HepG2 (cell line): ENCODE measurements around the gene KRTAP5-9. TPM values are rescaled to one million over a fixed set of nuclear protein-coding genes. Genes with fewer than 3 reads are reported as not detected.

Experiments used
- AHDC1 ChIP-seq: sonication (generic); formaldehyde crosslinking; IDR thresholded peaks from 2 replicates; pipeline ENCODE4 v1.5.1; 2020; ENCODE audit warnings: mild to moderate bottlenecking, missing genetic modification reagents, borderline replicate concordance
- ARHGAP35 ChIP-seq: sonication (generic); formaldehyde crosslinking; IDR thresholded peaks from 2 replicates; pipeline ENCODE4 v1.9.0; 2022; ENCODE audit warnings: mild to moderate bottlenecking, inconsistent platforms, moderate library complexity, missing genetic modification reagents, borderline replicate concordance
- ELF3 ChIP-seq: IDR thresholded peaks from 2 replicates; pipeline ENCODE4 v1.6.1; 2016; ENCODE audit warnings: missing genetic modification reagents, missing compliant biosample characterization
- ERF ChIP-seq: IDR thresholded peaks from 2 replicates; pipeline ENCODE4 v1.6.1; 2018; ENCODE audit warnings: missing biosample characterization, missing genetic modification reagents
- HDAC1 ChIP-seq: sonication (generic); formaldehyde crosslinking; IDR thresholded peaks from 2 replicates; pipeline ENCODE4 v1.5.1; 2020; ENCODE audit warnings: mild to moderate bottlenecking, missing genetic modification reagents
- HNRNPH1 ChIP-seq: fragments of 200-400 bp; formaldehyde crosslinking; optimal IDR thresholded peaks from 2 replicates; pipeline ENCODE3; 2017; ENCODE audit warnings: mild to moderate bottlenecking, low read depth, low read length
- HOXA3 ChIP-seq: sonication (generic); formaldehyde crosslinking; IDR thresholded peaks from 2 replicates; pipeline ENCODE4 v1.5.0; 2020; ENCODE audit warnings: missing genetic modification reagents
- PBX2 ChIP-seq: IDR thresholded peaks from 2 replicates; pipeline ENCODE4 v1.6.1; 2016; ENCODE audit warnings: control low read depth
- SAP130 ChIP-seq: IDR thresholded peaks from 2 replicates; pipeline ENCODE4 v1.6.1; 2016; ENCODE audit warnings: low read depth
- TIGD3 ChIP-seq: sonication (generic); formaldehyde crosslinking; IDR thresholded peaks from 2 replicates; pipeline ENCODE4 v1.5.1; 2020; ENCODE audit warnings: mild to moderate bottlenecking, missing genetic modification reagents, borderline replicate concordance
- ZNF138 ChIP-seq: sonication (generic); formaldehyde crosslinking; IDR thresholded peaks from 2 replicates; pipeline ENCODE4 v1.5.0; 2020; ENCODE audit warnings: mild to moderate bottlenecking, low read depth, missing genetic modification reagents
- ZNF280D ChIP-seq: sonication (generic); formaldehyde crosslinking; IDR thresholded peaks from 2 replicates; pipeline ENCODE4 v1.5.1; 2020; ENCODE audit warnings: mild to moderate bottlenecking, missing genetic modification reagents
- ZNF317 ChIP-seq: sonication (generic); formaldehyde crosslinking; IDR thresholded peaks from 2 replicates; pipeline ENCODE4 v1.5.0; 2020; ENCODE audit warnings: mild to moderate bottlenecking, missing genetic modification reagents
- ZNF484 ChIP-seq: sonication (generic); formaldehyde crosslinking; IDR thresholded peaks from 2 replicates; pipeline ENCODE4 v1.5.1; 2020; ENCODE audit warnings: mild to moderate bottlenecking, low read depth, missing genetic modification reagents, borderline replicate concordance
- polyA plus RNA-seq, 8 experiments: library from polyadenylated mRNA; depleted of rRNA in 3 of 8; stranded (reverse) in 7 of 8; unstranded in 1 of 8; fragments of >200 nt; fragmentation: Illumina TruSeq in 4 of 8; extraction: Trizol in 4 of 8; gene quantifications; 2 replicates each; pipeline versions ENCODE4 v1.2.1 to v1.2.3, GENCODE V29; 2011 to 2016; ENCODE audit warnings: low read depth in 4 of 8, missing spikeins in 1 of 8, mixed read lengths in 1 of 8; ENCODE audit not compliant: insufficient read depth in 1 of 8
- total RNA-seq, 5 experiments: library from RNA; depleted of rRNA; stranded (reverse); fragments of >200 nt; fragmentation: Illumina TruSeq; extraction: Trizol; gene quantifications; 2 replicates each; pipeline ENCODE4 v1.2.3, GENCODE V29; 2016; ENCODE audit warnings: low read depth in 1 of 5

The KRTAP5-9 gene
- total and polyA plus RNA-seq, 2 of the 13 experiments (the other 11 are each of a cell fraction or from before 2014, with no cell fraction given): 0.09 TPM; not detected in 1

GRCh38 chr11:71580057-71581003 is 32.1 kb downstream of the KRTAP5-9 start (continued):
- TF ChIP-seq AHDC1 (CRISPR knock-in tag): peak; percentile 56; the same call in 1 of the 2 replicates
- no peak for TF ChIP-seq ZNF484
- peak; percentile 41; the same call in 1 of the 2 replicates for TF ChIP-seq HDAC1
- TF ChIP-seq TIGD3 (CRISPR knock-in tag): 0 out of 2 replicates have a peak, but pooled peaks have one; percentile 42
- no peak for TF ChIP-seq ZNF138
- peak; percentile 43; the same call in 1 of the 2 replicates for TF ChIP-seq ZNF280D (CRISPR knock-in tag)
- TF ChIP-seq PBX2 (CRISPR knock-in tag): no peak
- 0 out of 2 replicates have a peak, but pooled peaks have one; percentile 38 for TF ChIP-seq ERF (CRISPR knock-in tag)
- peak; percentile 42; the same call in 1 of the 2 replicates for TF ChIP-seq ELF3
- 0 out of 2 replicates have a peak, but pooled peaks have one; percentile 19 for TF ChIP-seq ZNF317
- no peak for TF ChIP-seq ARHGAP35 (CRISPR knock-in tag)
- 0 out of 2 replicates have a peak, but pooled peaks have one; percentile 9 for TF ChIP-seq SAP130 (CRISPR knock-in tag)
- TF ChIP-seq HOXA3 (CRISPR knock-in tag): peak; percentile 25; the same call in 1 of the 2 replicates
- TF ChIP-seq HNRNPH1: no peak
